ENCODE measurements around the gene HABP2.

The HABP2 gene

DNA sequence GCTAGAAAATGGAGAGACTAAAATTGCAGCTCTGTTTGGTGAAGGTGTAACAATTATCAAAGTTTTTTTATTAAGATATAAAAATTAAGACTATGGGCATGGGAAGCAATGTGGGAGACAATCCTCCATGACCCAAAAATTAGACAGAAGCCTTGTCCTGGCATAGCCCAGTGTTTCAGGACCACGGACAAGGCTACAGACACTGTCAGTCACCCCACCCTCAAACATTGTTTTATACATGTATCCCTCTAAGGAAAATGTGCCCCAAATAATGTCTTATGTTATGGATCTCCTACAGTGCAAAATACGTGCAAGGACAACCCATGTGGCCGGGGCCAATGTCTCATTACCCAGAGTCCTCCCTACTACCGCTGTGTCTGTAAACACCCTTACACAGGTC, 24.0 kb downstream of the HABP2 start:
- DNase-seq (ENCODE audit: low read depth): peak; percentile 16
- in situ Hi-C loops (cut with HindIII; ENCODE audit: low sequenced_read_pairs): no loop called here
- no peak overlapping the region for H3K4me3 ChIP-seq (ENCODE audit: low read depth, low read length)
- TF ChIP-seq, protein P1, sequence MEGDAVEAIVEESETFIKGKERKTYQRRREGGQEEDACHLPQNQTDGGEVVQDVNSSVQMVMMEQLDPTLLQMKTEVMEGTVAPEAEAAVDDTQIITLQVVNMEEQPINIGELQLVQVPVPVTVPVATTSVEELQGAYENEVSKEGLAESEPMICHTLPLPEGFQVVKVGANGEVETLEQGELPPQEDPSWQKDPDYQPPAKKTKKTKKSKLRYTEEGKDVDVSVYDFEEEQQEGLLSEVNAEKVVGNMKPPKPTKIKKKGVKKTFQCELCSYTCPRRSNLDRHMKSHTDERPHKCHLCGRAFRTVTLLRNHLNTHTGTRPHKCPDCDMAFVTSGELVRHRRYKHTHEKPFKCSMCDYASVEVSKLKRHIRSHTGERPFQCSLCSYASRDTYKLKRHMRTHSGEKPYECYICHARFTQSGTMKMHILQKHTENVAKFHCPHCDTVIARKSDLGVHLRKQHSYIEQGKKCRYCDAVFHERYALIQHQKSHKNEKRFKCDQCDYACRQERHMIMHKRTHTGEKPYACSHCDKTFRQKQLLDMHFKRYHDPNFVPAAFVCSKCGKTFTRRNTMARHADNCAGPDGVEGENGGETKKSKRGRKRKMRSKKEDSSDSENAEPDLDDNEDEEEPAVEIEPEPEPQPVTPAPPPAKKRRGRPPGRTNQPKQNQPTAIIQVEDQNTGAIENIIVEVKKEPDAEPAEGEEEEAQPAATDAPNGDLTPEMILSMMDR (IDR thresholded peaks at IDR 0.05; ENCODE audit: low read depth, low read length, missing control alignments): no peak

DNA sequence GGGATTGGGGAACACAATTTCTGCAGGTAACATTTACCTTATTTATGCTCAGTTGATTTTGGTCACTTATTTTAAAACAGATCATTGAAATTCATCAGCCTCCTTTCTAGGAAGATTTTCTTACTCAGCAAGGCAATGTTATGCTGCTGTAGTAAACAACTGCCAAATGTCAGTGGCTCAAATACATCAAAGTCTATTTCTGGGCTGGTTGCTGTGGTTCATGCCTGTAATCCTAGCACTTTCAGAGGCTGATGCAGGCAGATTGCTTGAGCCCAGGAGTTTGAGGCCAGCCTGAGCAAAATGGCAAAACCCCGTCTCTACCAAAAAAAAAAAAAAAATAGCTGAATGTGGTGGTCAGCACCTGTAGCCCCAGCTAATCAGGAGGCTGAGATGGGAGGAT, 25.9 kb downstream of the HABP2 start:
- no peak overlapping the region for H3K4me3 ChIP-seq (ENCODE audit: low read depth, low read length)
- no peak for DNase-seq (ENCODE audit: low read depth)
- in situ Hi-C loops (cut with HindIII; ENCODE audit: low sequenced_read_pairs): no loop called here
- TF ChIP-seq, protein P1 (IDR thresholded peaks at IDR 0.05; ENCODE audit: low read depth, low read length, missing control alignments): no peak

DNA sequence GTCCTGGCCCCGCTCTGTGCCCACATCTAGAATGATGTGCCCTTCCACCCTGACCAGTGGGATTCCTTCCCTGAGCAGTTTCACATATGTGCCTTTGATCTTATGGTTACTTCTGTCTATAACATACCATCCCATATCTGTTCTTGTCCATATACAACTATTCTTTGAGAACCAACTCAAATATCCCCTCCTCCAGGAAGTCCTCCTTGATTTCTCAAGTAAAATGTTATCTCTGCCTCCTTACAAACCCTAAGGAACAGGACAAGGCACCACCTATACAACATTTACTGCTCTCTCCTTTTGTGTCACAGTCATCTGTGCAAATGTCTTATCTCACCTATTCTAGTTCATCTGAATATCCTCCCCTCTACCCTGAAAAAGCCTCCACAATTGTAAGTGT, 28.2 kb downstream of the HABP2 start:
- TF ChIP-seq, protein P1 (IDR thresholded peaks at IDR 0.05; ENCODE audit: low read depth, low read length, missing control alignments): no peak
- H3K4me3 ChIP-seq (ENCODE audit: low read depth, low read length): no peak overlapping the region
- DNase-seq (ENCODE audit: low read depth): no peak
- in situ Hi-C loops (cut with HindIII; ENCODE audit: low sequenced_read_pairs): no loop called here

DNA sequence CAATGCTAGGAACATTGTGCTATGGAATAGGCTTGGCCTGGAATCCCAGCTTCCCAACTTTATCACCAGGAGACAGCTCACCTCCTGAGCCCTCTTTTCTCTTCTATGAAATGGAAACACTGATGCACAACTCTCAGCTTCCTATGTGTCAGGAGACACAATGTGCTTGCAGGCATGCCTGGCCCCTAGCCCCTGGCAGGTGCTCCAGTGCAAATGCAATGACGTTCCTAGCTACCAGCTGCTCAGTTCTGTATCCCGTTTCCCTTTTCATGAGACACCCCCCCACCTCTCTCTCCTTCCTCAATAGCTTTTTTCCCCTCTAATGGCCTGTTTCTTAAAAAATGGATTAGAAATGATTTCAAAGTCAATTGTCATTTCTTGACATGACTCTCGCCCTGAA, 30.7 kb downstream of the HABP2 start:
- TF ChIP-seq, protein P1 (IDR thresholded peaks at IDR 0.05; ENCODE audit: low read depth, low read length, missing control alignments): no peak
- no peak overlapping the region for H3K4me3 ChIP-seq (ENCODE audit: low read depth, low read length)
- DNase-seq (ENCODE audit: low read depth): no peak
- in situ Hi-C loops (cut with HindIII; ENCODE audit: low sequenced_read_pairs): no loop called here

DNA sequence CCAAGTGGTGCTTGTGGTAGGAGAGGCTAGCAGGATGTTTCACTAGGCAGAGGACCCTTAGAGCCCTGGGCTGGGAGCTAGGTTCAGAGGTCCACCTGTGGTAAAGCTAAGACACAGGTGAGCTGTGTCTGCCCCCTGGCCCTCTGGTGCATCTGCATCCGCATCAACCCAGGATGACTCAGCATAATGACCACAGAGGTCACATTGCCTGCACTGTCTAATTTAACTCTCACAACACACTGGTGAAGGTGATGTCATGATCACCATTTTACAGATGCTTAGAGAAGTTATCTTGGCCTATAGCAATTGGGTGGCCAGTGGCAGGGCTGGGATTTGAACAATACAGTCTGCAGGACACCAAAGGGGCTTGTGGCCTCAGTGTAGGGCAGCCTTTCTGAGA, 33.1 kb downstream of the HABP2 start:
- in situ Hi-C loops (cut with HindIII; ENCODE audit: low sequenced_read_pairs): no loop called here
- TF ChIP-seq, protein P1 (IDR thresholded peaks at IDR 0.05; ENCODE audit: low read depth, low read length, missing control alignments): no peak
- DNase-seq (ENCODE audit: low read depth): no peak
- no peak overlapping the region for H3K4me3 ChIP-seq (ENCODE audit: low read depth, low read length)

DNA sequence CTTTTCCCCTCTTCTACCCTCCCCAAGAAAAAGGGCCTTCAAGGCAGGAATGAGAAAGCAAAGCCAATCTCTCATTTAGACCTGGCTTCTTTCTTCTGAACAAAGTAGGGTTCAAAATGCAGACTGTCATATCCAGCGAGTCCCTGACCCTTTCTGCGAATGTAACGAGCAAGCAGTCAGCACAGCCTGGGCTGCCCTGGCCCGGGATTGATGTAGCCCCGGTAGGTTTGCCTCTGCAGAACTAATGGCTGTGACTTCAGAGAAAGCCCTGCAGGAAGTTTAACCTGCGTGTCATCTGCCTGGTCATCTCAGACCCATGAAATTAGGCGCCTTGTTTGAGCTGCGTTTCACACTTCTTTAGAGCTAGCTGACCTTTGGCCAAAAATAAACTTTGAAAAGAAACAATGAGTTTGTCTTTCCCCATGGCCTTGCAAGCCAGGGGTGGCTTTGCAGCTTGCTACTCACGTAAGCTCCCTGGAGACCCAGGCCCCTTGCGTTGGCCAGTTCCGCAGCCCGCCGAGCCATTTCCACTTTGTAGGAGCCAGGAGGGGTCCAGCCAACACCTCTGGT, 36.4 kb downstream of the HABP2 start:
- no peak overlapping the region for H3K4me3 ChIP-seq (ENCODE audit: low read depth, low read length)
- TF ChIP-seq, protein P1 (IDR thresholded peaks at IDR 0.05; ENCODE audit: low read depth, low read length, missing control alignments): no peak
- in situ Hi-C loops (cut with HindIII; ENCODE audit: low sequenced_read_pairs): no loop called here
- no peak for DNase-seq (ENCODE audit: low read depth)

DNA sequence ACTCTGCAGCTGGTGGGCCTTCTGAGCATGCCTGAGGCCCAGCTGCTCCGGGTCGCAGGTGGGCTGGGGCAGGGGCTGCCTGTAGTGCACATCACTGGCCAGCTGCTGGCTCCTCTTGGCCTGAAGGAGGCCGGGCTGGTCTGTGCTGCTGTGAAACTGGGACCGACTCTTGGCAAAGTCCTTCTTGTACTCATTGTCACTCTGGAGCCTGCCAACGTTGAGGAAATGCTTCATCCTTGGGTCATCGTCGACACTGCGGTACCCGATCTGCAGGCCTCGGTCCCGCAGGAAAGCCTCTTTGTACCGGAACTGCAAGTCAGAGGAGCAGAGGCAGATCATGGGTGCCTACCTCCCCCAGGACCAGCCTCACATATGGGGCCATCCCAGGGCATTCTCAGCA, 37.7 kb downstream of the HABP2 start:
- DNase-seq (ENCODE audit: low read depth): no peak

More for the DNA sequence above, 37.7 kb downstream of the HABP2 start:
- in situ Hi-C loops (cut with HindIII; ENCODE audit: low sequenced_read_pairs): no loop called here
- TF ChIP-seq, protein P1 (IDR thresholded peaks at IDR 0.05; ENCODE audit: low read depth, low read length, missing control alignments): no peak
- H3K4me3 ChIP-seq (ENCODE audit: low read depth, low read length): no peak overlapping the region

All from astrocyte of the cerebellum (primary cell).